ENCODE measurements around the gene TGFA. TPM values are rescaled to one million over a fixed set of nuclear protein-coding genes. Genes with fewer than 3 reads are reported as not detected.

The TGFA gene
- polyA plus RNA-seq, 2 of the 4 experiments (the other 2 are of a cell fraction) = 3.5 to 5.3 TPM

DNA sequence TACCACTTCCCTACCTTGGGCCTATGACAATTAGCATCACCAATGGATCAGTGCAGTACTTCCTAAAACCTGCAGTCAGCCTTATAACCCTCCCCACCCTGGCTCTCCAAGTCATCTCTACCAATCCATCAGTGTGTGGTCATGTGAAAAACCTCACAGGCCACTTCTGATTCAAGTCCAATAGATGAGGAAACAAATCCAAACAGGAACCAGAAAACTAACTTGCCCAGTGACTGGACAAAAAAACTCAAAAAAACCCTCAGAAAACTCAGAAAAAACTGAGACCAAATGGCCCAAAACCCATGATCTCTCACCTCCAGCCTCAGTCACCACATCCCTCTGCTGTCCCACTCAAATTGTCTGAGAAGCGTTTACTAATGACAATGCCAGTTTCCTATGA lies 43.3 kb downstream of the TGFA start (continued):
- TF ChIP-seq CBX2 (IDR thresholded peaks at IDR 0.05; ENCODE audit: borderline replicate concordance, low read depth) = no peak
- no peak for TF ChIP-seq KDM5A (IDR thresholded peaks at IDR 0.05)
- TF ChIP-seq, protein P1, sequence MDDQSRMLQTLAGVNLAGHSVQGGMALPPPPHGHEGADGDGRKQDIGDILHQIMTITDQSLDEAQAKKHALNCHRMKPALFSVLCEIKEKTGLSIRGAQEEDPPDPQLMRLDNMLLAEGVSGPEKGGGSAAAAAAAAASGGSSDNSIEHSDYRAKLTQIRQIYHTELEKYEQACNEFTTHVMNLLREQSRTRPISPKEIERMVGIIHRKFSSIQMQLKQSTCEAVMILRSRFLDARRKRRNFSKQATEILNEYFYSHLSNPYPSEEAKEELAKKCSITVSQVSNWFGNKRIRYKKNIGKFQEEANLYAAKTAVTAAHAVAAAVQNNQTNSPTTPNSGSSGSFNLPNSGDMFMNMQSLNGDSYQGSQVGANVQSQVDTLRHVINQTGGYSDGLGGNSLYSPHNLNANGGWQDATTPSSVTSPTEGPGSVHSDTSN (IDR thresholded peaks at IDR 0.05) = no peak

DNA sequence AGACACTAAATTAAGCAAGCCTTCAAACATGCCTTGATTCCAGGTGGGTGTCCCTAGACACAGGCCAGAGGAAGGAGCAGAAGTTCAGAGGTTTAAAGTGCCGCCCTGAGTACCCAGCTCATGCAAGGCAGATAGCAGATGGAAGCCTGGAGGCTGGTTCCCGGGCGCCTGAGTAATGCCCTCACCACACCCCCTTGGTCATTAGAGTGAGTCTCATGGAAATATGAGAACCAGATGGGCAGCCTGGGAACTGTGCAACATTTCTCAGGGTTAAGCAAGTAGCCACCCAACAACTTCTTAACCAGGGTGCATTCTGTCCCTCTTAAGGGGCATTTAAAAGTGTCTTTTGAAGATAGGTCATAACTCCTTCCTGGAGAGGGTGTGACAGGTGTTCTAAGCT lies 44.1 kb downstream of the TGFA start:
- Histone ChIP-seq H3K4me2 (no peak overlapping the region), H3K9me3 (no peaks in the 10 kb centered on the region), H3K4me1 (no peaks in the 10 kb centered on the region), H3K4me3 (no peak overlapping the region), H3K27ac (no peak overlapping the region)
- FAIRE-seq (no peak), ATAC-seq (no peak), DNase-seq (ENCODE audit: low read depth in 1 of 2, low spot score in 1 of 2) (no peak)
- CTCF ChIA-PET = interaction anchor here (1.0 to 1.6 kb wide), 3 partner anchors 12 to 108 kb away, joined by 3 to 4 read pairs (median 4); no protein-coding TSS in a partner anchor
- no peak for TF ChIP-seq ZFP36 (IDR thresholded peaks at IDR 0.05; ENCODE audit: borderline replicate concordance, partially characterized antibody)
- TF ChIP-seq KDM5A (IDR thresholded peaks at IDR 0.05) = no peak
- no peak for TF ChIP-seq USF2 (IDR thresholded peaks at IDR 0.05)
- no peak for TF ChIP-seq RARB (CRISPR knock-in tag; IDR thresholded peaks at IDR 0.05)
- no peak for TF ChIP-seq NFE2L2 (conservative IDR thresholded peaks at IDR 0.05; ENCODE audit: low read length)
- no peak for TF ChIP-seq JUN (IDR thresholded peaks at IDR 0.05)
- no peak for TF ChIP-seq EP300 (IDR thresholded peaks at IDR 0.05)
- no peak for TF ChIP-seq POLR2AphosphoS2 (conservative IDR thresholded peaks at IDR 0.05; ENCODE audit: low read length)
- TF ChIP-seq, protein P1 (IDR thresholded peaks at IDR 0.05) = no peak
- TF ChIP-seq KDM1A (IDR thresholded peaks at IDR 0.05; ENCODE audit: low read depth) = no peak
- WGBS (ENCODE audit: missing lambda C conversion rate) = 94% methylated on average over 3 of the region's 3 CpGs
- POLR2A ChIA-PET = no interaction called here

GRCh38 chr2:70508711-70509462 lies 44.7 kb downstream of the TGFA start:
- no peak overlapping the region for H3K4me2 ChIP-seq

More at GRCh38 chr2:70508711-70509462, 44.7 kb downstream of the TGFA start:
- H3K9me3 ChIP-seq = no peaks in the 10 kb centered on the region
- 69% methylated on average over 7 of the region's 7 CpGs for WGBS (ENCODE audit: missing lambda C conversion rate)
- ChIA-PET CTCF (interaction anchor here (0.8 to 1.6 kb wide), 4 partner anchors 15 to 168 kb away, joined by 3 to 4 read pairs (median 4); no protein-coding TSS in a partner anchor), POLR2A (no interaction called here)
- ATAC-seq (no peak), FAIRE-seq (no peak), DNase-seq (ENCODE audit: low read depth in 1 of 2, low spot score in 1 of 2) (no peak)
- H3K4me3 ChIP-seq = no peak overlapping the region
- no peak for TF ChIP-seq NR3C1 (IDR thresholded peaks at IDR 0.05)
- no peak for TF ChIP-seq EHMT2 (IDR thresholded peaks at IDR 0.05; ENCODE audit: low read depth)
- no peak for TF ChIP-seq HDAC2 (IDR thresholded peaks at IDR 0.05)
- TF ChIP-seq CTCF (IDR thresholded peaks at IDR 0.05) = no peak
- peak; percentile 37 for TF ChIP-seq MAFK (IDR thresholded peaks at IDR 0.05; ENCODE audit: partially characterized antibody)
- no peak for TF ChIP-seq RNF2 (IDR thresholded peaks at IDR 0.05; ENCODE audit: borderline replicate concordance, low read depth)
- no peak for TF ChIP-seq HEYL (CRISPR knock-in tag; IDR thresholded peaks at IDR 0.05)
- TF ChIP-seq ZNF302 (CRISPR knock-in tag; IDR thresholded peaks at IDR 0.05) = no peak
- TF ChIP-seq CBX2 (IDR thresholded peaks at IDR 0.05; ENCODE audit: borderline replicate concordance, low read depth) = no peak
- no peaks in the 10 kb centered on the region for H3K4me1 ChIP-seq
- H3K27ac ChIP-seq = no peak overlapping the region
